Endothelial cell of umbilical vein (primary cell): ENCODE data around the gene BIN1. TPM values are rescaled to one million over a fixed set of nuclear protein-coding genes. Genes with fewer than 3 reads are reported as not detected.

Experiments used
- BruUV-seq: library from RNA; stranded (reverse); fragments of 400-500 nt; replicated peaks from 2 replicates; lab custom pipeline; 2021; lab: Mats Ljungman, UMichigan
- CTCF ChIA-PET: fragments of 300-600, 350-600 bp; sonication (Branson Sonifier 250); formaldehyde crosslinking; loops from one replicate; lab custom pipeline; 2021; ENCODE audit warnings: antibody characterized with exemption, inconsistent platforms; lab: Charles Lee
- POLR2A ChIA-PET: fragments of 300-600, 350-600 bp; sonication (Branson Sonifier 250); formaldehyde crosslinking; loops from one replicate; lab custom pipeline; 2021; ENCODE audit warnings: antibody characterized with exemption, inconsistent platforms; lab: Charles Lee
- DNase-seq: peaks from one replicate; pipeline ENCODE4 v3.0.0-alpha.2; 2011; ENCODE audit warnings: low read depth, low spot score
- FAIRE-seq: peaks from 2 replicates; lab custom pipeline; 2011; peaks lifted over from hg19 to GRCh38; lab: Jason Lieb, UNC
- H2AFZ ChIP-seq: 2 replicates; pipeline ENCODE4 v1.6.0; 2012; ENCODE audit warnings: low read depth, low read length, control low read depth, inconsistent platforms
- H3K27ac ChIP-seq: 2 replicates; pipeline ENCODE4 v1.5.1; 2011; ENCODE audit warnings: low read depth, mild to moderate bottlenecking, control low read depth, low read length, moderate library complexity; ENCODE audit not compliant: insufficient read depth
- H3K27me3 ChIP-seq, 2 experiments: 2 replicates each; pipeline versions ENCODE4 v1.6.0 to v1.6.1; 2011; ENCODE audit warnings: low read length in 2 of 2, mixed read lengths in 1 of 2; ENCODE audit not compliant: control insufficient read depth in 2 of 2, insufficient read depth in 2 of 2
- H3K36me3 ChIP-seq, 2 experiments: 2 replicates in 1 of 2; 3 replicates in 1 of 2; pipeline ENCODE4 v1.5.1; 2011; ENCODE audit warnings: low read length in 2 of 2, mild to moderate bottlenecking in 1 of 2, moderate library complexity in 1 of 2; ENCODE audit not compliant: control insufficient read depth in 2 of 2, insufficient read depth in 2 of 2; ENCODE audit errors: extremely low read depth in 1 of 2
- H3K4me1 ChIP-seq: 3 replicates; pipeline ENCODE4 v1.5.1; 2011; ENCODE audit warnings: mild to moderate bottlenecking, low read length; ENCODE audit not compliant: control insufficient read depth, insufficient read depth; ENCODE audit errors: extremely low read depth
- H3K4me2 ChIP-seq: 2 replicates; pipeline ENCODE4 v1.6.1; 2011; ENCODE audit warnings: low read length, control low read depth, mixed read lengths; ENCODE audit not compliant: insufficient read depth
- H3K4me3 ChIP-seq, 3 experiments: fragments of 200-600 bp in 1 of 3; sonication (generic), shearing (Covaris generic) in 1 of 3; replicated peaks in 1 of 3; 2 replicates each; pipeline ENCODE4 v1.5.1; 2011 to 2016; ENCODE audit warnings: control low read depth in 3 of 3, low read length in 3 of 3, mild to moderate bottlenecking in 2 of 3, inconsistent platforms in 1 of 3, low read depth in 1 of 3, moderate library complexity in 1 of 3; ENCODE audit not compliant: insufficient read depth in 1 of 3
- H3K79me2 ChIP-seq: 2 replicates; pipeline ENCODE4 v1.6.0; 2012; ENCODE audit warnings: low read length, inconsistent platforms; ENCODE audit not compliant: control insufficient read depth, insufficient read depth
- H3K9ac ChIP-seq: replicated peaks from 2 replicates; pipeline ENCODE3; 2011; ENCODE audit warnings: low read length, control low read depth; ENCODE audit not compliant: insufficient read depth; ENCODE audit errors: extremely low read depth
- H3K9me1 ChIP-seq: replicated peaks from 3 replicates; pipeline ENCODE4 v1.6.0; 2011; ENCODE audit warnings: mild to moderate bottlenecking, low read length; ENCODE audit not compliant: control insufficient read depth, insufficient read depth; ENCODE audit errors: extremely low read depth
- H3K9me3 ChIP-seq: replicated peaks from 2 replicates; pipeline ENCODE4 v1.5.1; 2012; ENCODE audit warnings: low read length, inconsistent platforms; ENCODE audit not compliant: control insufficient read depth, insufficient read depth
- H4K20me1 ChIP-seq: replicated peaks from 2 replicates; pipeline ENCODE3; 2011; ENCODE audit warnings: mild to moderate bottlenecking, low read length; ENCODE audit not compliant: control insufficient read depth, insufficient read depth; ENCODE audit errors: extremely low read depth
- CTCF ChIP-seq, 2 donors: IDR thresholded peaks; 1 replicate in 1 of 2; 2 replicates in 1 of 2; pipeline ENCODE4 v1.5.1; 2011; ENCODE audit warnings: low read length in 2 of 2, mild to moderate bottlenecking in 2 of 2, moderate library complexity in 2 of 2, control low read depth in 1 of 2, inconsistent platforms in 1 of 2, low read depth in 1 of 2; ENCODE audit not compliant: insufficient read depth in 1 of 2; ENCODE audit errors: extremely low read depth in 1 of 2
- EZH2 ChIP-seq: IDR thresholded peaks from 2 replicates; pipeline ENCODE4 v1.6.1; 2012; ENCODE audit warnings: borderline replicate concordance, low read depth, mild to moderate bottlenecking, moderate library complexity, low read length, inconsistent platforms; ENCODE audit not compliant: severe bottlenecking
- FOS ChIP-seq: IDR thresholded peaks from 2 replicates; pipeline ENCODE4 v1.6.1; 2011; ENCODE audit warnings: mild to moderate bottlenecking, low read length, moderate library complexity, borderline replicate concordance; ENCODE audit not compliant: insufficient read depth
- GATA2 ChIP-seq: IDR thresholded peaks from 2 replicates; pipeline ENCODE4 v1.7.0; 2011; ENCODE audit warnings: low read depth, mild to moderate bottlenecking, moderate library complexity, mixed read lengths, low read length; ENCODE audit not compliant: insufficient read length, insufficient read depth
- JUN ChIP-seq: IDR thresholded peaks from 2 replicates; pipeline ENCODE4 v1.6.1; 2011; ENCODE audit warnings: borderline replicate concordance, low read depth; ENCODE audit not compliant: insufficient read length, insufficient read depth
- MAX ChIP-seq: IDR thresholded peaks from 2 replicates; pipeline ENCODE4 v1.6.1; 2011; ENCODE audit not compliant: insufficient read depth, insufficient read length
- MYC ChIP-seq: IDR thresholded peaks from one replicate; pipeline ENCODE4 v1.6.1; 2011; ENCODE audit warnings: mild to moderate bottlenecking, low read depth, low read length
- POLR2A ChIP-seq: IDR thresholded peaks from 2 replicates; pipeline ENCODE4 v1.6.1; 2012; ENCODE audit warnings: low read depth, mild to moderate bottlenecking, control low read depth, low read length
- POLR2AphosphoS5 ChIP-seq: IDR thresholded peaks from 2 replicates; pipeline ENCODE4 v1.6.1; 2012; ENCODE audit warnings: low read depth, mild to moderate bottlenecking, control low read depth, low read length, moderate library complexity; ENCODE audit not compliant: insufficient read depth
- dilution Hi-C: fragments of 300-500 bp; cut with MboI; formaldehyde crosslinking; loops from one replicate; pipeline ENCODE4 v1.15.0; 2019; ENCODE audit warnings: low sequenced_read_pairs; ENCODE audit not compliant: extremely low pct_ligation_motif_present
- intact Hi-C: fragments of 100-400 bp; cut with micrococcal nuclease; formaldehyde crosslinking; loops from one replicate; pipeline ENCODE4 v1.10.0; 2022
- polyA plus RNA-seq, 4 experiments: library from polyadenylated mRNA; depleted of rRNA in 3 of 4; stranded (reverse) in 3 of 4; unstranded in 1 of 4; fragments of >200 nt; gene quantifications; 2 replicates each; pipeline versions ENCODE4 v1.2.1 to v1.2.3, GENCODE V29; 2011 to 2012; ENCODE audit warnings: missing spikeins in 1 of 4
- total RNA-seq: library from RNA; stranded (reverse); gene quantifications from 2 replicates; pipeline ENCODE4 v1.2.3, GENCODE V29; 2021

BIN1 gene
- total and polyA plus RNA-seq, 2 donors (not counting 3 experiments of a cell fraction or from before 2014, with no cell fraction given): 26.3 to 36.9 TPM

GRCh38 chr2:127076290-127076689, 30.7 kb downstream of the BIN1 start:
- no peaks in the 10 kb centered on the region for H3K9me3 ChIP-seq
- DNase-seq (no peak), FAIRE-seq (no peak)
- no TSS peak for BruUV-seq
- no peaks in the 10 kb centered on the region for H3K36me3 ChIP-seq
- TF ChIP-seq POLR2A (no peak), MAX (no peak), JUN (no peak), EZH2 (no peak), POLR2AphosphoS5 (no peak), MYC (no peak), GATA2 (no peak)
- intact Hi-C loops: no loop called here
- peaks cover 10% of the 10 kb centered on the region for H3K79me2 ChIP-seq
- H3K4me1 ChIP-seq: peaks cover 6% of the 10 kb centered on the region
- H3K4me3 ChIP-seq: no peak overlapping the region
- no peak overlapping the region for H3K27ac ChIP-seq
- POLR2A ChIA-PET: no interaction called here
- no peak overlapping the region for H3K9ac ChIP-seq
- CTCF ChIA-PET: interaction anchor here (1.0 to 6.9 kb wide), 4 partner anchors 8 to 30 kb away, joined by 3 to 51 read pairs (median 4); no protein-coding TSS in a partner anchor
- H3K27me3 ChIP-seq: no peaks in the 10 kb centered on the region
- dilution Hi-C loops: no loop called here
- H4K20me1 ChIP-seq: no peaks in the 10 kb centered on the region
- no peak overlapping the region for H2AFZ ChIP-seq
- H3K4me2 ChIP-seq: no peak overlapping the region
- H3K9me1 ChIP-seq: no peaks in the 10 kb centered on the region

- peaks cover 1% of the 10 kb centered on the region for H3K4me1 ChIP-seq
- no peak for DNase-seq
- H3K4me2 ChIP-seq: no peak overlapping the region
- TF ChIP-seq EZH2 (no peak), MAX (no peak), FOS (no peak), GATA2 (no peak), MYC (no peak), POLR2AphosphoS5 (no peak), JUN (no peak), CTCF (IDR thresholded peaks at IDR 0.05; ENCODE audit: extremely low read depth in 1 of 2, insufficient read depth in 1 of 2, low read depth in 1 of 2, low read length in 2 of 2) (no peak), POLR2A (no peak)
- H3K27me3 ChIP-seq: no peaks in the 10 kb centered on the region
- H3K36me3 ChIP-seq: no peaks in the 10 kb centered on the region
- intact Hi-C loops: no loop called here
- FAIRE-seq: no peak
- H2AFZ ChIP-seq: no peak overlapping the region
- no peaks in the 10 kb centered on the region for H3K9me1 ChIP-seq
- H3K9ac ChIP-seq: no peak overlapping the region
- H3K79me2 ChIP-seq: peaks cover 10% of the 10 kb centered on the region
- BruUV-seq: no TSS peak
- H4K20me1 ChIP-seq: no peaks in the 10 kb centered on the region
- no peak overlapping the region for H3K4me3 ChIP-seq
- no peak overlapping the region for H3K27ac ChIP-seq
- ChIA-PET POLR2A (no interaction called here), CTCF (interaction anchor here (0.8 to 6.9 kb wide), 6 partner anchors 7 to 100 kb away, joined by 3 to 51 read pairs (median 4); no protein-coding TSS in a partner anchor)
- dilution Hi-C loops: no loop called here
- no peaks in the 10 kb centered on the region for H3K9me3 ChIP-seq
Measured at GRCh38 chr2:127075821-127076220, 31.1 kb downstream of the BIN1 start.
